HepG2 (cell line): ENCODE measurements around the gene GNG2. TPM values are rescaled to one million over a fixed set of nuclear protein-coding genes. Genes with fewer than 3 reads are reported as not detected.

Experiments used
- ATAC-seq: fragments of 200-7000 bp; cut with Tn5 transposase; 3 replicates; pipeline ENCODE4 v1.9.1; 2020; ENCODE audit warnings: mild to moderate bottlenecking, moderate library complexity
- BruUV-seq: library from RNA; stranded (reverse); fragments of 400-500 nt; replicated peaks from 2 replicates; lab custom pipeline; 2021; lab: Mats Ljungman, UMichigan
- CTCF ChIA-PET: fragments of 300-600 bp; formaldehyde crosslinking; extraction: SDS; loops from one replicate; lab custom pipeline; 2021; ENCODE audit warnings: low total read pairs, inconsistent platforms, low intra/inter-chr PET ratio; lab: Yijun Ruan, JAX
- POLR2A ChIA-PET: fragments of 350-600 bp; sonication (Branson Sonifier 250); formaldehyde crosslinking; loops from one replicate; lab custom pipeline; 2020; ENCODE audit warnings: antibody characterized with exemption, inconsistent platforms; lab: Yijun Ruan, JAX
- DNase-seq: peaks from one replicate; pipeline ENCODE4 v3.0.0-alpha.2; 2015; ENCODE audit warnings: low spot score
- FAIRE-seq: peaks from 3 replicates; lab custom pipeline; 2011; peaks lifted over from hg19 to GRCh38; lab: Jason Lieb, UNC
- H2AFZ ChIP-seq: one replicate; pipeline ENCODE4 v1.6.1; 2011; ENCODE audit warnings: low read length, inconsistent platforms
- H3K27ac ChIP-seq: fragments of 300-600 bp; 3 replicates; pipeline ENCODE4 v1.8.0; 2011; ENCODE audit warnings: mixed run types, mild to moderate bottlenecking, mixed read lengths, low read length, inconsistent platforms; ENCODE audit not compliant: insufficient read depth; ENCODE audit errors: extremely low read length
- H3K27me3 ChIP-seq, 2 experiments: fragments of 200-600 bp in 1 of 2; 2 replicates in 1 of 2; 3 replicates in 1 of 2; pipeline versions ENCODE4 v1.6.0 to v1.8.0; 2011; ENCODE audit warnings: low read length in 2 of 2, mild to moderate bottlenecking in 2 of 2, moderate library complexity in 2 of 2, inconsistent platforms in 1 of 2; ENCODE audit not compliant: insufficient read depth in 2 of 2, control insufficient read depth in 1 of 2
- H3K36me3 ChIP-seq, 2 experiments: fragments of 200-600 bp in 1 of 2; replicated peaks in 1 of 2; 2 replicates in 1 of 2; 3 replicates in 1 of 2; pipeline versions ENCODE4 v1.5.1 to v1.8.0; 2011; ENCODE audit warnings: low read length in 2 of 2, inconsistent platforms in 1 of 2; ENCODE audit not compliant: insufficient read depth in 2 of 2, control insufficient read depth in 1 of 2
- H3K4me1 ChIP-seq: 2 replicates; pipeline ENCODE4 v1.5.1; 2012; ENCODE audit warnings: low read length, inconsistent platforms; ENCODE audit not compliant: insufficient read depth
- H3K4me2 ChIP-seq: 2 replicates; pipeline ENCODE4 v1.6.0; 2011; ENCODE audit warnings: low read depth, low read length, inconsistent platforms
- H3K4me3 ChIP-seq, 3 experiments: fragments of 200-600 bp in 1 of 3; sonication (generic), shearing (Covaris generic) in 1 of 3; replicated peaks in 1 of 3; 2 replicates each; pipeline ENCODE4 v1.5.1; 2011 to 2016; ENCODE audit warnings: low read length in 3 of 3, inconsistent platforms in 2 of 3, low read depth in 2 of 3, mild to moderate bottlenecking in 2 of 3, control low read depth in 1 of 3, mixed read lengths in 1 of 3; ENCODE audit not compliant: insufficient read depth in 1 of 3
- H3K79me2 ChIP-seq: one replicate; pipeline ENCODE4 v1.6.1; 2011; ENCODE audit warnings: low read length, inconsistent platforms; ENCODE audit not compliant: insufficient read depth
- H3K9ac ChIP-seq: 2 replicates; pipeline ENCODE4 v1.6.0; 2011; ENCODE audit warnings: mild to moderate bottlenecking, low read depth, low read length, inconsistent platforms; ENCODE audit not compliant: insufficient read depth
- H3K9me3 ChIP-seq: 2 replicates; pipeline ENCODE4 v1.5.1; 2012; ENCODE audit warnings: mild to moderate bottlenecking, low read length
- H4K20me1 ChIP-seq: 2 replicates; pipeline ENCODE4 v1.6.0; 2011; ENCODE audit warnings: inconsistent platforms, mild to moderate bottlenecking, low read length, moderate library complexity; ENCODE audit not compliant: insufficient read depth
- ATAD3A ChIP-seq: sonication (generic); formaldehyde crosslinking; IDR thresholded peaks from 2 replicates; pipeline ENCODE4 v1.4.0; 2020; ENCODE audit warnings: missing genetic modification reagents
- GABPA ChIP-seq, 2 experiments: IDR thresholded peaks; 2 replicates each; pipeline ENCODE4 v1.6.1; 2011 to 2016; ENCODE audit warnings: low read depth in 2 of 2, low read length in 1 of 2, missing biosample characterization in 1 of 2, missing genetic modification characterization in 1 of 2
- PHB2 ChIP-seq: fragments of 450-650 bp; IDR thresholded peaks from 2 replicates; pipeline ENCODE4 v1.6.1; 2018; ENCODE audit not compliant: partially characterized antibody
- PPARG ChIP-seq: conservative IDR thresholded peaks from 2 replicates; pipeline ENCODE4 v1.6.1; 2016; ENCODE audit warnings: missing biosample characterization, missing genetic modification reagents
- SYNCRIP ChIP-seq: fragments of 200-400 bp; formaldehyde crosslinking; IDR thresholded peaks from 2 replicates; pipeline ENCODE4 v1.6.1; 2018; ENCODE audit warnings: mild to moderate bottlenecking, low read depth, low read length; ENCODE audit not compliant: insufficient read depth
- ZNF260 ChIP-seq: sonication (generic); formaldehyde crosslinking; IDR thresholded peaks from 2 replicates; pipeline ENCODE4 v1.4.0; 2020; ENCODE audit warnings: missing genetic modification reagents, low read depth, mild to moderate bottlenecking, borderline replicate concordance
- ZNF761 ChIP-seq: sonication (generic); formaldehyde crosslinking; conservative IDR thresholded peaks from 2 replicates; pipeline ENCODE4 v1.4.0; 2020; ENCODE audit warnings: mild to moderate bottlenecking, missing genetic modification reagents
- ZNF839 ChIP-seq: sonication (generic); formaldehyde crosslinking; IDR thresholded peaks from 2 replicates; pipeline ENCODE4 v1.4.0; 2020; ENCODE audit warnings: missing genetic modification reagents, mild to moderate bottlenecking, borderline replicate concordance
- WGBS: methylation state at CpG from one replicate; pipeline ENCODE4 v1.1.6; 2017; ENCODE audit warnings: low lambda C conversion rate; 5-methylcytosine and 5-hydroxymethylcytosine counted together
- in situ Hi-C: cut with HindIII; loops from 2 replicates; pipeline ENCODE4 v1.10.0; 2017; ENCODE audit warnings: low pct_unique_long_range_greater_than_20kb; ENCODE audit not compliant: extremely low pct_ligation_motif_present
- intact Hi-C: fragments of 100-400 bp; cut with micrococcal nuclease; formaldehyde crosslinking; loops from one replicate; pipeline ENCODE4 v1.10.0; 2022; ENCODE audit not compliant: unreplicated experiment
- polyA plus RNA-seq, 8 experiments: library from polyadenylated mRNA; depleted of rRNA in 3 of 8; stranded (reverse) in 7 of 8; unstranded in 1 of 8; fragments of >200 nt; fragmentation: Illumina TruSeq in 4 of 8; extraction: Trizol in 4 of 8; gene quantifications; 2 replicates each; pipeline versions ENCODE4 v1.2.1 to v1.2.3, GENCODE V29; 2011 to 2016; ENCODE audit warnings: low read depth in 4 of 8, missing spikeins in 1 of 8, mixed read lengths in 1 of 8; ENCODE audit not compliant: insufficient read depth in 1 of 8
- total RNA-seq, 5 experiments: library from RNA; depleted of rRNA; stranded (reverse); fragments of >200 nt; fragmentation: Illumina TruSeq; extraction: Trizol; gene quantifications; 2 replicates each; pipeline ENCODE4 v1.2.3, GENCODE V29; 2016; ENCODE audit warnings: low read depth in 1 of 5
- TF ChIP-seq, protein P1 (sequence below): sonication (generic); formaldehyde crosslinking; IDR thresholded peaks from 2 replicates; pipeline ENCODE4 v1.5.0; 2020; ENCODE audit warnings: missing genetic modification reagents
- TF ChIP-seq, protein P2 (sequence below): IDR thresholded peaks from 2 replicates; pipeline ENCODE4 v1.6.1; 2018; ENCODE audit warnings: missing genetic modification reagents
- TF ChIP-seq, protein P3 (sequence below): sonication (generic); formaldehyde crosslinking; IDR thresholded peaks from 2 replicates; pipeline ENCODE4 v1.8.1; 2023; ENCODE audit warnings: mild to moderate bottlenecking, missing genetic modification reagents, borderline replicate concordance
- TF ChIP-seq, protein P4 (sequence below): IDR thresholded peaks from 2 replicates; pipeline ENCODE4 v1.6.1; 2016; ENCODE audit warnings: mild to moderate bottlenecking
- TF ChIP-seq, protein P5 (sequence below): sonication (generic); formaldehyde crosslinking; IDR thresholded peaks from 2 replicates; pipeline ENCODE4 v1.5.0; 2020; ENCODE audit warnings: missing genetic modification reagents
- TF ChIP-seq, protein P6 (sequence below): sonication (generic); formaldehyde crosslinking; IDR thresholded peaks from 2 replicates; pipeline ENCODE4 v1.9.0; 2021; ENCODE audit warnings: missing genetic modification reagents, mild to moderate bottlenecking, borderline replicate concordance

The GNG2 gene
- total and polyA plus RNA-seq, 2 of the 13 experiments (the other 11 are each of a cell fraction or from before 2014, with no cell fraction given), result not detected

DNA sequence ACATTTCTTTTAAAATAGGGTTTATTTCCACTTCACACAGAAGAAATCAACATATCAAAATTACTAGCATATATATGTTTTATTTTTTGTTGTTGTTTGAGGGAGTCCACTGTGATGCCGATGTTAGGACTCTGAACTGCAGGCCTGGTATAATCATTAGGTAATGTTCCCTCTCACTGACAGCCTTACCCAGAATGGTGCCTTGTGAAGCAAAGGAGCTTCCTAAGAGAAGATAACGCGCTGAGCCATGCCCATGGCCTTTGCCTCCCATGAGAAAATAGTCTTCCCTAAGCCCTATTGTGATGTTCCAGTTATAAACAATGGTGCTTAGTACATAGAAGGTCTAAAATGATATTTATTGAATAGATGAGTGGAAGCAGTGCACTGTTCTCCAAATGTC lies 12.0 kb downstream of the GNG2 start:
- no peak overlapping the region for H3K4me2 ChIP-seq
- no peak overlapping the region for H3K4me3 ChIP-seq
- ChIA-PET POLR2A (no interaction called here), CTCF (no interaction called here)
- no peak for DNase-seq
- intact Hi-C loops, result no loop called here
- no peak overlapping the region for H2AFZ ChIP-seq
- H4K20me1 ChIP-seq, result no peaks in the 10 kb centered on the region
- BruUV-seq, result no TSS peak
- no peaks in the 10 kb centered on the region for H3K36me3 ChIP-seq
- no peaks in the 10 kb centered on the region for H3K9me3 ChIP-seq
- H3K4me1 ChIP-seq, result no peaks in the 10 kb centered on the region
- peaks cover 0 to 6% of the 10 kb centered on the region in 2 experiments; a peak in 1 of 5 replicates for H3K27me3 ChIP-seq
- in situ Hi-C loops, result no loop called here
- FAIRE-seq, result no peak
- 48% methylated on average over 3 of the region's 3 CpGs for WGBS
- no peak for ATAC-seq
- no peak overlapping the region for H3K27ac ChIP-seq
- no peaks in the 10 kb centered on the region for H3K79me2 ChIP-seq
- TF ChIP-seq, protein P1, sequence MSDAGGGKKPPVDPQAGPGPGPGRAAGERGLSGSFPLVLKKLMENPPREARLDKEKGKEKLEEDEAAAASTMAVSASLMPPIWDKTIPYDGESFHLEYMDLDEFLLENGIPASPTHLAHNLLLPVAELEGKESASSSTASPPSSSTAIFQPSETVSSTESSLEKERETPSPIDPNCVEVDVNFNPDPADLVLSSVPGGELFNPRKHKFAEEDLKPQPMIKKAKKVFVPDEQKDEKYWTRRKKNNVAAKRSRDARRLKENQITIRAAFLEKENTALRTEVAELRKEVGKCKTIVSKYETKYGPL (CRISPR knock-in tag), result no peak
- TF ChIP-seq, protein P2, sequence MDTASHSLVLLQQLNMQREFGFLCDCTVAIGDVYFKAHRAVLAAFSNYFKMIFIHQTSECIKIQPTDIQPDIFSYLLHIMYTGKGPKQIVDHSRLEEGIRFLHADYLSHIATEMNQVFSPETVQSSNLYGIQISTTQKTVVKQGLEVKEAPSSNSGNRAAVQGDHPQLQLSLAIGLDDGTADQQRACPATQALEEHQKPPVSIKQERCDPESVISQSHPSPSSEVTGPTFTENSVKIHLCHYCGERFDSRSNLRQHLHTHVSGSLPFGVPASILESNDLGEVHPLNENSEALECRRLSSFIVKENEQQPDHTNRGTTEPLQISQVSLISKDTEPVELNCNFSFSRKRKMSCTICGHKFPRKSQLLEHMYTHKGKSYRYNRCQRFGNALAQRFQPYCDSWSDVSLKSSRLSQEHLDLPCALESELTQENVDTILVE (CRISPR knock-in tag), result no peak
- TF ChIP-seq, protein P3, sequence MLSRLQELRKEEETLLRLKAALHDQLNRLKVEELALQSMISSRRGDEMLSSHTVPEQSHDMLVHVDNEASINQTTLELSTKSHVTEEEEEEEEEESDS, result no peak
- TF ChIP-seq, protein P4, sequence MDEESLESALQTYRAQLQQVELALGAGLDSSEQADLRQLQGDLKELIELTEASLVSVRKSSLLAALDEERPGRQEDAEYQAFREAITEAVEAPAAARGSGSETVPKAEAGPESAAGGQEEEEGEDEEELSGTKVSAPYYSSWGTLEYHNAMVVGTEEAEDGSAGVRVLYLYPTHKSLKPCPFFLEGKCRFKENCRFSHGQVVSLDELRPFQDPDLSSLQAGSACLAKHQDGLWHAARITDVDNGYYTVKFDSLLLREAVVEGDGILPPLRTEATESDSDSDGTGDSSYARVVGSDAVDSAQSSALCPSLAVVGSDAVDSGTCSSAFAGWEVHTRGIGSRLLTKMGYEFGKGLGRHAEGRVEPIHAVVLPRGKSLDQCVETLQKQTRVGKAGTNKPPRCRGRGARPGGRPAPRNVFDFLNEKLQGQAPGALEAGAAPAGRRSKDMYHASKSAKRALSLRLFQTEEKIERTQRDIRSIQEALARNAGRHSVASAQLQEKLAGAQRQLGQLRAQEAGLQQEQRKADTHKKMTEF (CRISPR knock-in tag), result no peak
- no peak for TF ChIP-seq PPARG (CRISPR knock-in tag)
- no peak for TF ChIP-seq PHB2
- TF ChIP-seq, protein P5, sequence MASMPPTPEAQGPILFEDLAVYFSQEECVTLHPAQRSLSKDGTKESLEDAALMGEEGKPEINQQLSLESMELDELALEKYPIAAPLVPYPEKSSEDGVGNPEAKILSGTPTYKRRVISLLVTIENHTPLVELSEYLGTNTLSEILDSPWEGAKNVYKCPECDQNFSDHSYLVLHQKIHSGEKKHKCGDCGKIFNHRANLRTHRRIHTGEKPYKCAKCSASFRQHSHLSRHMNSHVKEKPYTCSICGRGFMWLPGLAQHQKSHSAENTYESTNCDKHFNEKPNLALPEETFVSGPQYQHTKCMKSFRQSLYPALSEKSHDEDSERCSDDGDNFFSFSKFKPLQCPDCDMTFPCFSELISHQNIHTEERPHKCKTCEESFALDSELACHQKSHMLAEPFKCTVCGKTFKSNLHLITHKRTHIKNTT (CRISPR knock-in tag), result no peak
- TF ChIP-seq, protein P6, sequence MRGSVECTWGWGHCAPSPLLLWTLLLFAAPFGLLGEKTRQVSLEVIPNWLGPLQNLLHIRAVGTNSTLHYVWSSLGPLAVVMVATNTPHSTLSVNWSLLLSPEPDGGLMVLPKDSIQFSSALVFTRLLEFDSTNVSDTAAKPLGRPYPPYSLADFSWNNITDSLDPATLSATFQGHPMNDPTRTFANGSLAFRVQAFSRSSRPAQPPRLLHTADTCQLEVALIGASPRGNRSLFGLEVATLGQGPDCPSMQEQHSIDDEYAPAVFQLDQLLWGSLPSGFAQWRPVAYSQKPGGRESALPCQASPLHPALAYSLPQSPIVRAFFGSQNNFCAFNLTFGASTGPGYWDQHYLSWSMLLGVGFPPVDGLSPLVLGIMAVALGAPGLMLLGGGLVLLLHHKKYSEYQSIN (CRISPR knock-in tag), result no peak
- TF ChIP-seq GABPA (IDR thresholded peaks at IDR 0.05; ENCODE audit: low read depth, low read length), result no peak
- TF ChIP-seq GABPA (CRISPR knock-in tag; IDR thresholded peaks at IDR 0.05; ENCODE audit: low read depth), result no peak
- no peak for TF ChIP-seq ZNF761 (CRISPR knock-in tag)
- no peak for TF ChIP-seq SYNCRIP
- TF ChIP-seq ATAD3A (CRISPR knock-in tag), result no peak
- TF ChIP-seq ZNF260 (CRISPR knock-in tag), result no peak
- no peak for TF ChIP-seq ZNF839 (CRISPR knock-in tag)
- no peak overlapping the region for H3K9ac ChIP-seq
